Activated CD4-positive, alpha-beta T cell treated with anti-CD3 and anti-CD28 coated beads, Interleukin-2, amount 50 U/mL, for 1 hour (primary cell): ENCODE measurements around the gene ENTR1.

Source experiments
- DNase-seq: peaks from one replicate; pipeline ENCODE4 v3.0.0-alpha.2; 2020

ENTR1 gene

DNA sequence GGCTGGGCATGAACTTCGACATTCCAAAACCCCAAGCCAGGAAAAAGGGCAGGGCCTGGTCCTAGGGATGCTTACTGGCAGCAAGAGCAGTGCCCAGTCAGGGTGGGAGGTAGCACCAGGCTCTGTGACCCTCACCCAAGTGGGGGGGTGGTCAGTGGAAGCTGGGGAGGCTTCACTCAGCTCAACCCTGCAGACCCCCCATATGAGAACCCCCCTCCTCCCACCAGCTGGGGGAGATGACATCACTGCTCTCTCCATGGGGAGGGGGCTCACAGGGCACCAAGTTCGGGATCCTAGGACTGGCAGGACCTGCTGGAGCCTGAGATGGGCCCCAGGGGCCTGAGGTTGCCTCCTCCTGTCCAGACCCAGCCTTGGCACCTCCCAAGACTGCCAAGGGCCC is 51.5 kb downstream of the ENTR1 start:
- no peak for DNase-seq

DNA sequence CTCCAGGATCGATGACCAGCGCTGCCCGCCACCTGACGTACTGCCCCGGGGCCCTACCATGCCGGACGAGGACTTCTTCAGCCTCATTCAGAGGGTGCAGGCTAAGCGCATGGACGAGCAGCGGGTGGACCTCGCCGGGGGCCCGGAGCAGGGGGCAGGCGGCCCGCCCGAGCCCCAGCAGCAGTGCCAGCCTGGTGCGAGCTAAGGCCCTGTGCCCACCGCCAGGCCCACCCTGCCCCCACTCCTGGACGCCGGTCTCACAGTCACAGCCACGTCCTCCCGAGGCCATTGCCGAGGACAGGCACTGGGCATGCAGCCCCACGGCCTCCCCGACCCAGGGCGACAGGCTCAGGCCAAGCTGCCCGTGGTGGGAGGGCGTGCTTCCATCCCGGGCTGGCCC is 52.4 kb downstream of the ENTR1 start:
- DNase-seq = no peak

- no peak for DNase-seq
These were observed 53.1 kb downstream of the ENTR1 start for GRCh38 chr9:136357202-136357725.

GRCh38 chr9:136355616-136356557 is 54.5 kb downstream of the ENTR1 start:
- no peak for DNase-seq

DNA sequence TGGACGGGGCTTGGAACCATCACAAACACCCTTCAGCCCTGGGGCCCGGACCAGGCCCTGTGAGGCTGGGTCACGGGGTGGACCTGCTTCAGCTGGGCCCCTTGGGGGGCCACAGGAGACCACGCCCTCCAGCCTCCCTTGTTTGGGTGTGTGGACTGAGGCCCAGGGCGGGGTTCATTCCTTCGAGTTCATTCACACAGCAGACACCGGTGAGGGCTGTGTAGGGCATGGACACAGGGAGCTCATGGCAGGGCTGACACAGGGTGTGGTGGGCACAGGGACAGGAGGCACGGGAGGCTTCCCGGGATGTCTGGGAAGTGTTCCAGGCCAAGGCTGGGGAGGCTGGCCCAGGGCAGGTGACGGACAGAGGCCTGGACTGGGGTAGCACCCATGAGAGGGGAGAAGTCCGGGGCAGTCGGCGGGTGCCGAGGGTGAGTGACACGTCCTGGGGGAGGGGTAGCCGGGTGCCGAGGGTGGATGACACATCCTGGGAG is 55.8 kb downstream of the ENTR1 start:
- no peak for DNase-seq

DNA sequence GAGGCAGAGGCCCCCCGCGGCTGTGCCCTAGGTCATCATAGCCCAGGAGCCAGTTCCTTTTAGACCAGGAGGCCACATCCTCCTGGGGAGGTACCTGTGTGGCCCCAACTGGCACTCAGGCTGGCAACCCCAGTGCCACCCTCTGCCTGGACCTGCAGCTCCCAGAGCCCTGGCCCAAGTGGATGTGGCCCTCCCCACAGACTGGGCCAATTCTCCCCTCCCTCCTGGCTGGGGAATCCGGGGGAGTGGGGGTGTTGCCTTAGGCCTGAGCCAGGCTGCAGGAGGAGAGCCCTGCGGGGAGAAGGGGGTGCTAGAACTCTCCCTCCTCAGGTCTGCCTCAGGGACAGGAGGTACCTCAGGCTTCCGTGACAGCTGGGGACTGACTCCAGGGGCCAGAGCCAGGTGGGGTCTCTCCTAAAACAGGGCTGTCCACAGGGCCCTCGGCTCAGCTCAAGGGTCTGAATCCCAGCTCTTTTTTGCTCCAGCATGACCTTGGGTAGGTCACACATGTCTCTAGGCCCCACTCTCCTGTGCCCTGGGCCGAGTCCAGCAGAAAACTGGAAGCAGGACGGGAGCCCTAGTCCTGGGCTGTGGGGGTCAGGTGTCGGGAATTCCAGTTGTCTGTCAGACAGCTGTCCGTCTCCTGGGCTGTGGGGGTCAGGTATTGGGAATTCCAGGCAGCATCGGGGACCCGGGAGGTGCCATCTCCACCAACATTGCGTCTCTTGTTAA is 56.5 kb downstream of the ENTR1 start:
- DNase-seq = no peak

DNA sequence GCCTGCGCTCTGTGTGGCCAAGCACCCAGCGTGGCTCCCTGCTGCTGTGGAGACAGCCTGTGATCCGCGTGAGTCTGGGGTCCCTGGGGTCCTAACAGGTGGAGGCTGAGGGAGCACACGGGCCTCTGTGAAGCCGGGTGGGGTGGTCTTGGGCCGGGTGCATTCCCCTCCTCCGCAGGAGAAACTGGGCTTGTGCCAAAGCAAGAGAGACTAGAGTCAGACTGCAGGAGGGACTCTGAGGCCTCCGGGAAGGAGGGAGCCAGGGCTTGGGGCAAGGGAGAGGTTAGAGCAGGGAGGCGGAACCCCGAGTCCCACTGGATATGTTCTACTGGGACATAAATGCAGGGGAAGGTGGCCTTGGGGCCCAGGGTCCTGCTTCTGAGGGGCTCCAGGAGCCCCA is 57.3 kb downstream of the ENTR1 start:
- no peak for DNase-seq

DNA sequence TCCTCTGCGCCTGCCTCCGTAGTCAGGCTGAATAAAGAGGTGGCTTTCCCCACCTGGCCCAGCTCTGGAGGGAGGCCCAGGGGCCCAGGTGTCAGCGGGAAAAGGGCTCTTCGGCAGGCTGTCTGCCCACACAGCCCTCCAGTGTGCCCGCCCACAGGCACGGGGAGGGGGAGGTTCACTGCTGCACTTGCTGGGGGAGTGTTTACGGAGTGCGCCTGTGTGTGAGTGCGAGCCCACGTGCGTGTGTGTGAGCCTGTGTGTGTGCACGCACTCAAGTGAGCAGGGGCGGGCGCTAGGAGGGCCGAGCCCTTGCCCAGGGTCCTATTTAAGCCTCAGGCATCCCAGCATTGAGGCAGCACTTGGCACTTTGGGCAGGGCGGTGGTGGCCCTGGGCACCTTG is 57.7 kb downstream of the ENTR1 start:
- DNase-seq = no peak
